ENCODE results near the gene TEX36. TPM values are rescaled to one million over a fixed set of nuclear protein-coding genes. Genes with fewer than 3 reads are reported as not detected.
A peak's percentile ranks its signal among the peaks of the same experiment; 100 is the strongest.
"Not testable (repeated sequence)": the region's sequence is repeated elsewhere in the genome, so short reads cannot be mapped to it uniquely, and the experiment has no call there.

TEX36 gene
- total RNA-seq, 4 donors from 2014 or later = not detected

GRCh38 chr10:125707541-125708468 is 24.8 kb upstream of the TEX36 start:
- Histone ChIP-seq H3K27me3 (no peaks in the 10 kb centered on the region), H3K9me3 (no peaks in the 10 kb centered on the region), H3K36me3 (no peaks in the 10 kb centered on the region), H3K4me3 (no peak overlapping the region), H3K27ac (no peak overlapping the region), H3K4me1 (peaks cover 0 to 10% (median 0%) of the 10 kb centered on the region in 4 donors)
- DNase-seq = no peak
- TF ChIP-seq POLR2A (IDR thresholded peaks at IDR 0.05) = no peak

GRCh38 chr10:125700355-125700911 is 17.5 kb upstream of the TEX36 start:
- no peak overlapping the region for H3K27ac ChIP-seq
- no peaks in the 10 kb centered on the region for H3K4me1 ChIP-seq
- no peaks in the 10 kb centered on the region for H3K36me3 ChIP-seq
- H3K9me3 ChIP-seq = no peaks in the 10 kb centered on the region
- no peak overlapping the region for H3K4me3 ChIP-seq
- TF ChIP-seq, protein P1, sequence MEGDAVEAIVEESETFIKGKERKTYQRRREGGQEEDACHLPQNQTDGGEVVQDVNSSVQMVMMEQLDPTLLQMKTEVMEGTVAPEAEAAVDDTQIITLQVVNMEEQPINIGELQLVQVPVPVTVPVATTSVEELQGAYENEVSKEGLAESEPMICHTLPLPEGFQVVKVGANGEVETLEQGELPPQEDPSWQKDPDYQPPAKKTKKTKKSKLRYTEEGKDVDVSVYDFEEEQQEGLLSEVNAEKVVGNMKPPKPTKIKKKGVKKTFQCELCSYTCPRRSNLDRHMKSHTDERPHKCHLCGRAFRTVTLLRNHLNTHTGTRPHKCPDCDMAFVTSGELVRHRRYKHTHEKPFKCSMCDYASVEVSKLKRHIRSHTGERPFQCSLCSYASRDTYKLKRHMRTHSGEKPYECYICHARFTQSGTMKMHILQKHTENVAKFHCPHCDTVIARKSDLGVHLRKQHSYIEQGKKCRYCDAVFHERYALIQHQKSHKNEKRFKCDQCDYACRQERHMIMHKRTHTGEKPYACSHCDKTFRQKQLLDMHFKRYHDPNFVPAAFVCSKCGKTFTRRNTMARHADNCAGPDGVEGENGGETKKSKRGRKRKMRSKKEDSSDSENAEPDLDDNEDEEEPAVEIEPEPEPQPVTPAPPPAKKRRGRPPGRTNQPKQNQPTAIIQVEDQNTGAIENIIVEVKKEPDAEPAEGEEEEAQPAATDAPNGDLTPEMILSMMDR (IDR thresholded peaks at IDR 0.05) = peak in 1 of 6 experiments; percentile 5
- TF ChIP-seq POLR2A (IDR thresholded peaks at IDR 0.05) = no peak
- H3K27me3 ChIP-seq = no peaks in the 10 kb centered on the region
- no peak for DNase-seq

GRCh38 chr10:125699562-125700143 is 16.7 kb upstream of the TEX36 start:
- no peak overlapping the region for H3K27ac ChIP-seq
- H3K36me3 ChIP-seq = no peaks in the 10 kb centered on the region
- TF ChIP-seq POLR2A (IDR thresholded peaks at IDR 0.05) = no peak
- TF ChIP-seq, protein P1 (IDR thresholded peaks at IDR 0.05) = no peak
- H3K4me1 ChIP-seq = no peaks in the 10 kb centered on the region
- no peak overlapping the region for H3K4me3 ChIP-seq
- DNase-seq = no peak
- no peaks in the 10 kb centered on the region for H3K27me3 ChIP-seq
- no peaks in the 10 kb centered on the region for H3K9me3 ChIP-seq

DNA sequence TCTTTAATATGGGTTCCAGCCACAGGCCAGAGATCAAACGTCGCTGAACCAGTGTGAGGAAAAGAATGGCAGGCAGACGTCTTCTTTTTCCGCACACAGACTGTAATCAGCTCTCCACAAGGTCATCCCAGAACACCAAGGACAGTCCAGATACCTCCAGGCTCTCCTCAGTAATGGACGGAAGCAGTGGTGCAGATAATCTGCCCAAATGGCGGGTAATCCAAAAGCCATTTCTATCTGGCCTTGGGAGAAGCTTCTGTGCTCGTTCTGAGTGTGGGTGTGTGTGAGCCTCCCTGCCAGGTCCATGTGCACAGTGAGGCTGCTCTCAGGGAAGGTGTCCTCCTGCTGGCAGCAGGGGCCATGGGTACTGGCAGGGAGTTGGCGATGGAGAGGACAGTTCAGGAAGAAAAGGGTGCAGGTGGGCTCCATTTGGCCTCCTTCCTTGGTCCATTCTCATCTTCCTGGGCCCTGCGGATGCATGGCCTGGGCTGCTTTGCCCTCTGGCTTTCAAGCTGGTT is 15.6 kb upstream of the TEX36 start:
- H3K36me3 ChIP-seq = no peaks in the 10 kb centered on the region
- H3K9me3 ChIP-seq = no peaks in the 10 kb centered on the region
- no peak overlapping the region for H3K4me3 ChIP-seq
- no peaks in the 10 kb centered on the region for H3K4me1 ChIP-seq
- TF ChIP-seq, protein P1 (IDR thresholded peaks at IDR 0.05) = no peak
- no peak for TF ChIP-seq POLR2A (IDR thresholded peaks at IDR 0.05)
- DNase-seq = no peak
- H3K27ac ChIP-seq = no peak overlapping the region
- no peaks in the 10 kb centered on the region for H3K27me3 ChIP-seq

DNA sequence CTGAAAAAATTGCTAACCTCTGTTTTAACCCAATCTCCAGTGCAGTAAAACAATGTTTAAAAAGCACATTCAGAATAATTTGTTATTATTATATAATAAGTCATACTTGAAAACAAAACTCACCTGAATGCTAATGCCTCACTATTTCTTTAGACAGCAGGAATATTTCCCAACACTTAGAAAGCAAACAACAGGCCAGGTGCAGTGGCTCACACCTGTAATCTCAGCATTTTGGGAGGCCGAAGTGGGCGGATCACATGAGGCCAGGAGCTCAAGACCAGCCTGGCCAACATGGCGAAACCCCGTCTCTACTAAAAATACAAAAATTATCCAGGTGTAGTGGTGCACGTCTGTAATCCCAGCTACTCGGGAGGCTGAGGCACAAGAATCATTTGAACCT is 13.9 kb upstream of the TEX36 start:
- not testable (repeated sequence) for H3K36me3 ChIP-seq, H3K27me3 ChIP-seq, H3K9me3 ChIP-seq, H3K4me1 ChIP-seq, H3K4me3 ChIP-seq, DNase-seq, H3K27ac ChIP-seq

DNA sequence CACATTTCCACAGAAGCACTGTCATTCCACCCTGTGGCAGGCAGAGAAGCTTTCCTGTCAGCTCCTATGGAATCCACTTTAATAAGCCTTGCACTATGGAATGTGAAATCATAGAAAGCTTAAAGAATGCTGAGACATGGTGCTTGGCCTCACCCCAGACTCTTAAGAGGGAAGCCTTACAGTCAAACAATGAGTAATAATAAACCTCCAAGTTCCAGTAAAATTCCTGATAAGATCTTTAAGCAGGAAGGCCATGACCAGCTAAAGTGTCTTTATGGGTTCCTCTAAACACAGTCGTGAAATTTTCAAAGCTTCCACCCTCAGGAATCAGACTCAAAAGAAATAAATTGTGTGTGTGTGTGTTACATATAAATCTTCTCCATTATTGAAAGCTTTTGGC is 11.9 kb upstream of the TEX36 start:
- Histone ChIP-seq H3K4me3 (no peak overlapping the region), H3K27me3 (no peaks in the 10 kb centered on the region), H3K4me1 (no peaks in the 10 kb centered on the region), H3K27ac (no peak overlapping the region), H3K36me3 (no peaks in the 10 kb centered on the region), H3K9me3 (no peaks in the 10 kb centered on the region)
- DNase-seq = no peak
- TF ChIP-seq POLR2A (IDR thresholded peaks at IDR 0.05) = no peak
- TF ChIP-seq, protein P1 (IDR thresholded peaks at IDR 0.05) = no peak

Measured in Peyer's patch (tissue), 4 donors.